WTC11 (cell line): ENCODE results near the gene XRN1.
"Not testable (repeated sequence)": the region's sequence is repeated elsewhere in the genome, so short reads cannot be mapped to it uniquely, and the experiment has no call there.

Experiments
- CREB1 ChIP-seq: sonication (generic); formaldehyde crosslinking; IDR thresholded peaks from 2 replicates; pipeline ENCODE4 v1.8.0; 2023; ENCODE audit warnings: mild to moderate bottlenecking, missing genetic modification reagents
- NFATC4 ChIP-seq: fragments of 250-450 bp; sonication (Bioruptor Pico); IDR thresholded peaks from 2 replicates; pipeline ENCODE4 v1.9.0; 2021; ENCODE audit warnings: mild to moderate bottlenecking
- NR2C2 ChIP-seq: sonication (generic); formaldehyde crosslinking; IDR thresholded peaks from 2 replicates; pipeline ENCODE4 v1.8.0; 2022; ENCODE audit warnings: mild to moderate bottlenecking, missing genetic modification reagents
- TEAD4 ChIP-seq: sonication (generic); formaldehyde crosslinking; IDR thresholded peaks from 2 replicates; pipeline ENCODE4 v1.8.0; 2022; ENCODE audit warnings: mild to moderate bottlenecking, missing genetic modification reagents
- ZNF138 ChIP-seq: sonication (generic); formaldehyde crosslinking; conservative IDR thresholded peaks from 2 replicates; pipeline ENCODE4 v1.8.1; 2022; ENCODE audit warnings: mild to moderate bottlenecking, moderate library complexity, missing genetic modification reagents
- TF ChIP-seq, protein P1 (sequence below): sonication (generic); formaldehyde crosslinking; IDR thresholded peaks from 2 replicates; pipeline ENCODE4 v1.8.0; 2023; ENCODE audit warnings: mild to moderate bottlenecking, missing genetic modification reagents
- TF ChIP-seq, protein P2 (sequence below): fragments of 200-600 bp; IDR thresholded peaks from 2 replicates; pipeline ENCODE4 v1.8.0; 2022; ENCODE audit warnings: antibody characterized with exemption
- TF ChIP-seq, protein P3 (sequence below): sonication (generic); formaldehyde crosslinking; IDR thresholded peaks from 2 replicates; pipeline ENCODE4 v1.8.1; 2022; ENCODE audit warnings: mild to moderate bottlenecking, moderate library complexity, missing genetic modification reagents
- TF ChIP-seq, protein P4 (sequence below): sonication (generic); formaldehyde crosslinking; IDR thresholded peaks from 2 replicates; pipeline ENCODE4 v1.8.0; 2022; ENCODE audit warnings: mild to moderate bottlenecking, missing genetic modification reagents

DNA sequence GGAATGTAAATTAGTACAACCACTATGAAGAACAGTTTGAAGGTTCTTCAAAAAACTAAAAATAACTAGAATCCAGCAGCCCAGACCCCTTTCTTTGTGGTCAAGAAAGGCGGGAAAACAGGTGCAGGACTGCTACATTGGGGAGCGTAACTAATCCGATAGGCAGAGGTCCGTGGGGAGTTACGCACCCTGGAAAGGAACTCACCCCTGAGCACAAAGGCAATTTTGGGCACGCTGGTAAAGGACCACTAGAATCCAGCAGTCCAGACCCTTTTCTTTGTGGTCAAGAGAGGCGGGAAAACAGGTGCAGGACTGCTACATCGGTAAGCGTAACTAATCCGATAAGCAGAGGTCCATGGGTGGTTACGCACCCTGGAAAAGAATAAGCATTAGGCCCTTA lies 9.7 kb downstream of the XRN1 start:
- TF ChIP-seq, protein P1, sequence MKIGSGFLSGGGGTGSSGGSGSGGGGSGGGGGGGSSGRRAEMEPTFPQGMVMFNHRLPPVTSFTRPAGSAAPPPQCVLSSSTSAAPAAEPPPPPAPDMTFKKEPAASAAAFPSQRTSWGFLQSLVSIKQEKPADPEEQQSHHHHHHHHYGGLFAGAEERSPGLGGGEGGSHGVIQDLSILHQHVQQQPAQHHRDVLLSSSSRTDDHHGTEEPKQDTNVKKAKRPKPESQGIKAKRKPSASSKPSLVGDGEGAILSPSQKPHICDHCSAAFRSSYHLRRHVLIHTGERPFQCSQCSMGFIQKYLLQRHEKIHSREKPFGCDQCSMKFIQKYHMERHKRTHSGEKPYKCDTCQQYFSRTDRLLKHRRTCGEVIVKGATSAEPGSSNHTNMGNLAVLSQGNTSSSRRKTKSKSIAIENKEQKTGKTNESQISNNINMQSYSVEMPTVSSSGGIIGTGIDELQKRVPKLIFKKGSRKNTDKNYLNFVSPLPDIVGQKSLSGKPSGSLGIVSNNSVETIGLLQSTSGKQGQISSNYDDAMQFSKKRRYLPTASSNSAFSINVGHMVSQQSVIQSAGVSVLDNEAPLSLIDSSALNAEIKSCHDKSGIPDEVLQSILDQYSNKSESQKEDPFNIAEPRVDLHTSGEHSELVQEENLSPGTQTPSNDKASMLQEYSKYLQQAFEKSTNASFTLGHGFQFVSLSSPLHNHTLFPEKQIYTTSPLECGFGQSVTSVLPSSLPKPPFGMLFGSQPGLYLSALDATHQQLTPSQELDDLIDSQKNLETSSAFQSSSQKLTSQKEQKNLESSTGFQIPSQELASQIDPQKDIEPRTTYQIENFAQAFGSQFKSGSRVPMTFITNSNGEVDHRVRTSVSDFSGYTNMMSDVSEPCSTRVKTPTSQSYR (CRISPR knock-in tag): not testable (repeated sequence)
- not testable (repeated sequence) for TF ChIP-seq CREB1 (CRISPR knock-in tag); NR2C2; TEAD4 (CRISPR knock-in tag); ZNF138 (CRISPR knock-in tag); NFATC4 (CRISPR knock-in tag)
- TF ChIP-seq, protein P2, sequence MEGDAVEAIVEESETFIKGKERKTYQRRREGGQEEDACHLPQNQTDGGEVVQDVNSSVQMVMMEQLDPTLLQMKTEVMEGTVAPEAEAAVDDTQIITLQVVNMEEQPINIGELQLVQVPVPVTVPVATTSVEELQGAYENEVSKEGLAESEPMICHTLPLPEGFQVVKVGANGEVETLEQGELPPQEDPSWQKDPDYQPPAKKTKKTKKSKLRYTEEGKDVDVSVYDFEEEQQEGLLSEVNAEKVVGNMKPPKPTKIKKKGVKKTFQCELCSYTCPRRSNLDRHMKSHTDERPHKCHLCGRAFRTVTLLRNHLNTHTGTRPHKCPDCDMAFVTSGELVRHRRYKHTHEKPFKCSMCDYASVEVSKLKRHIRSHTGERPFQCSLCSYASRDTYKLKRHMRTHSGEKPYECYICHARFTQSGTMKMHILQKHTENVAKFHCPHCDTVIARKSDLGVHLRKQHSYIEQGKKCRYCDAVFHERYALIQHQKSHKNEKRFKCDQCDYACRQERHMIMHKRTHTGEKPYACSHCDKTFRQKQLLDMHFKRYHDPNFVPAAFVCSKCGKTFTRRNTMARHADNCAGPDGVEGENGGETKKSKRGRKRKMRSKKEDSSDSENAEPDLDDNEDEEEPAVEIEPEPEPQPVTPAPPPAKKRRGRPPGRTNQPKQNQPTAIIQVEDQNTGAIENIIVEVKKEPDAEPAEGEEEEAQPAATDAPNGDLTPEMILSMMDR: not testable (repeated sequence)
- TF ChIP-seq, protein P3, sequence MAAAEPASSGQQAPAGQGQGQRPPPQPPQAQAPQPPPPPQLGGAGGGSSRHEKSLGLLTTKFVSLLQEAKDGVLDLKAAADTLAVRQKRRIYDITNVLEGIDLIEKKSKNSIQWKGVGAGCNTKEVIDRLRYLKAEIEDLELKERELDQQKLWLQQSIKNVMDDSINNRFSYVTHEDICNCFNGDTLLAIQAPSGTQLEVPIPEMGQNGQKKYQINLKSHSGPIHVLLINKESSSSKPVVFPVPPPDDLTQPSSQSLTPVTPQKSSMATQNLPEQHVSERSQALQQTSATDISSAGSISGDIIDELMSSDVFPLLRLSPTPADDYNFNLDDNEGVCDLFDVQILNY: not testable (repeated sequence)
- TF ChIP-seq, protein P4, sequence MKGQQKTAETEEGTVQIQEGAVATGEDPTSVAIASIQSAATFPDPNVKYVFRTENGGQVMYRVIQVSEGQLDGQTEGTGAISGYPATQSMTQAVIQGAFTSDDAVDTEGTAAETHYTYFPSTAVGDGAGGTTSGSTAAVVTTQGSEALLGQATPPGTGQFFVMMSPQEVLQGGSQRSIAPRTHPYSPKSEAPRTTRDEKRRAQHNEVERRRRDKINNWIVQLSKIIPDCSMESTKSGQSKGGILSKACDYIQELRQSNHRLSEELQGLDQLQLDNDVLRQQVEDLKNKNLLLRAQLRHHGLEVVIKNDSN (CRISPR knock-in tag): not testable (repeated sequence)
